H1 (cell line): ENCODE data around the gene CAMP. TPM values are rescaled to one million over a fixed set of nuclear protein-coding genes. Genes with fewer than 3 reads are reported as not detected.

ENCODE experiments used
- CTCF ChIA-PET: fragments of 300-600 bp; sonication (Branson Sonifier 250); formaldehyde crosslinking; loops from one replicate; lab custom pipeline; 2021; ENCODE audit not compliant: partially characterized antibody; lab: Charles Lee
- POLR2A ChIA-PET: fragments of 300-600 bp; sonication (Branson Sonifier 250); formaldehyde crosslinking; loops from one replicate; lab custom pipeline; 2021; ENCODE audit warnings: inconsistent platforms; ENCODE audit not compliant: partially characterized antibody; lab: Charles Lee
- DNase-seq, 2 experiments: peaks; one replicate each; pipeline versions ENCODE4 v3.0.0 to v3.0.0-alpha.2; 2010 to 2022; ENCODE audit warnings: low spot score in 2 of 2, low read depth in 1 of 2, mixed read lengths in 1 of 2
- FAIRE-seq: peaks from 2 replicates; lab custom pipeline; 2011; peaks lifted over from hg19 to GRCh38; lab: Jason Lieb, UNC
- H2AFZ ChIP-seq: 2 replicates; pipeline ENCODE4 v1.8.1; 2012; ENCODE audit warnings: low read length, inconsistent platforms
- H2AK5ac ChIP-seq: 2 replicates; pipeline ENCODE4 v1.6.1; 2013; ENCODE audit warnings: low read depth, low read length
- H2BK120ac ChIP-seq: replicated peaks from 2 replicates; pipeline ENCODE3; 2013; ENCODE audit warnings: low read depth, low read length, inconsistent platforms
- H2BK12ac ChIP-seq: 2 replicates; pipeline ENCODE4 v1.6.1; 2013; ENCODE audit warnings: low read depth, low read length
- H2BK15ac ChIP-seq: 2 replicates; pipeline ENCODE4 v1.6.1; 2013; ENCODE audit warnings: low read length
- H2BK20ac ChIP-seq: 2 replicates; pipeline ENCODE4 v1.6.1; 2013; ENCODE audit warnings: low read length
- H2BK5ac ChIP-seq: 2 replicates; pipeline ENCODE4 v1.6.1; 2013; ENCODE audit warnings: low read depth, low read length
- H3K14ac ChIP-seq: 2 replicates; pipeline ENCODE4 v1.6.1; 2013; ENCODE audit warnings: inconsistent platforms; ENCODE audit not compliant: insufficient read length
- H3K18ac ChIP-seq: 2 replicates; pipeline ENCODE4 v1.6.1; 2013; ENCODE audit warnings: low read length; ENCODE audit errors: extremely low read depth
- H3K23ac ChIP-seq: 2 replicates; pipeline ENCODE4 v1.6.1; 2013; ENCODE audit warnings: inconsistent platforms; ENCODE audit not compliant: insufficient read length
- H3K23me2 ChIP-seq: 2 replicates; pipeline ENCODE4 v1.6.1; 2013; ENCODE audit warnings: low read depth, low read length
- H3K27ac ChIP-seq: 2 replicates; pipeline ENCODE4 v1.6.1; 2011; ENCODE audit warnings: low read depth, low read length, inconsistent platforms
- H3K27me3 ChIP-seq, 4 experiments: replicated peaks in 1 of 4; 1 replicate in 1 of 4; 2 replicates in 3 of 4; pipeline versions ENCODE4 v1.6.1 to v1.8.1; 2011 to 2013; ENCODE audit warnings: low read length in 3 of 4, mild to moderate bottlenecking in 3 of 4, inconsistent platforms in 2 of 4, mixed read lengths in 2 of 4, moderate library complexity in 1 of 4; ENCODE audit not compliant: control insufficient read depth in 3 of 4, insufficient read depth in 3 of 4; ENCODE audit errors: extremely low read depth in 1 of 4
- H3K36me3 ChIP-seq, 4 experiments: 2 replicates each; pipeline versions ENCODE4 v1.6.1 to v1.8.1; 2011 to 2013; ENCODE audit warnings: mild to moderate bottlenecking in 4 of 4, low read length in 3 of 4, moderate library complexity in 2 of 4, control low read depth in 1 of 4, inconsistent platforms in 1 of 4; ENCODE audit not compliant: insufficient read depth in 4 of 4, control insufficient read depth in 2 of 4
- H3K4ac ChIP-seq: replicated peaks from 2 replicates; pipeline ENCODE3; 2013; ENCODE audit warnings: low read length, low read depth, mixed read lengths, inconsistent platforms; ENCODE audit not compliant: insufficient read length
- H3K4me1 ChIP-seq, 4 experiments: replicated peaks in 1 of 4; 1 replicate in 1 of 4; 2 replicates in 3 of 4; pipeline versions ENCODE4 v1.6.1 to v1.8.1; 2011 to 2013; ENCODE audit warnings: low read length in 3 of 4, inconsistent platforms in 2 of 4, mixed read lengths in 1 of 4; ENCODE audit not compliant: insufficient read depth in 4 of 4, control insufficient read depth in 3 of 4
- H3K4me2 ChIP-seq, 2 experiments: 2 replicates each; pipeline versions ENCODE4 v1.6.1 to v1.8.1; 2011 to 2013; ENCODE audit warnings: low read depth in 2 of 2, low read length in 2 of 2, control low read depth in 1 of 2, inconsistent platforms in 1 of 2, mild to moderate bottlenecking in 1 of 2; ENCODE audit not compliant: insufficient read depth in 1 of 2
- H3K4me3 ChIP-seq, 4 experiments: fragments of 200-600, 300-600 bp in 1 of 4; sonication (generic), shearing (Covaris generic), sonication (Bioruptor Twin) in 1 of 4; 2 replicates each; pipeline versions ENCODE4 v1.5.1 to v1.8.1; 2011 to 2016; ENCODE audit warnings: low read length in 4 of 4, low read depth in 3 of 4, control low read depth in 2 of 4, inconsistent platforms in 2 of 4, mild to moderate bottlenecking in 2 of 4, mixed read lengths in 1 of 4, moderate library complexity in 1 of 4; ENCODE audit not compliant: insufficient read depth in 2 of 4; ENCODE audit errors: extremely low read depth in 1 of 4
- H3K56ac ChIP-seq: replicated peaks from 2 replicates; pipeline ENCODE3; 2013; ENCODE audit warnings: low read depth, mild to moderate bottlenecking, mixed read lengths, low read length, inconsistent platforms; ENCODE audit not compliant: insufficient read length
- H3K79me1 ChIP-seq: 2 replicates; pipeline ENCODE4 v1.6.1; 2013; ENCODE audit warnings: low read depth, low read length, control low read depth
- H3K79me2 ChIP-seq, 2 experiments: 2 replicates each; pipeline versions ENCODE4 v1.6.1 to v1.8.1; 2012 to 2013; ENCODE audit warnings: low read length in 2 of 2, mild to moderate bottlenecking in 2 of 2, inconsistent platforms in 1 of 2; ENCODE audit not compliant: insufficient read depth in 2 of 2, control insufficient read depth in 1 of 2
- H3K9ac ChIP-seq, 4 experiments: replicated peaks in 1 of 4; 1 replicate in 1 of 4; 2 replicates in 3 of 4; pipeline versions ENCODE4 v1.6.1 to v1.8.1; 2011 to 2013; ENCODE audit warnings: low read depth in 3 of 4, low read length in 3 of 4, control low read depth in 2 of 4, mild to moderate bottlenecking in 2 of 4, moderate library complexity in 2 of 4, inconsistent platforms in 1 of 4; ENCODE audit errors: extremely low read depth in 1 of 4
- H3K9me3 ChIP-seq, 2 experiments: 2 replicates each; pipeline versions ENCODE4 v1.6.1 to v1.8.1; 2012 to 2013; ENCODE audit warnings: mild to moderate bottlenecking in 2 of 2, moderate library complexity in 2 of 2, control low read depth in 1 of 2, inconsistent platforms in 1 of 2, low read depth in 1 of 2, low read length in 1 of 2, mixed read lengths in 1 of 2; ENCODE audit not compliant: insufficient read depth in 2 of 2
- H4K20me1 ChIP-seq, 2 experiments: replicated peaks in 1 of 2; 2 replicates each; pipeline versions ENCODE3 to v1.8.1; 2011 to 2013; ENCODE audit warnings: inconsistent platforms in 2 of 2, low read length in 2 of 2, mild to moderate bottlenecking in 1 of 2; ENCODE audit not compliant: insufficient read depth in 2 of 2, control insufficient read depth in 1 of 2
- H4K5ac ChIP-seq: 2 replicates; pipeline ENCODE4 v1.6.1; 2013; ENCODE audit warnings: low read length, low read depth, mixed read lengths, inconsistent platforms; ENCODE audit not compliant: insufficient read length
- H4K8ac ChIP-seq: 2 replicates; pipeline ENCODE4 v1.8.0; 2013; ENCODE audit warnings: mild to moderate bottlenecking, moderate library complexity, low read length, inconsistent platforms; ENCODE audit not compliant: insufficient read depth; ENCODE audit errors: extremely low read depth
- H4K91ac ChIP-seq: replicated peaks from 2 replicates; pipeline ENCODE3; 2013; ENCODE audit warnings: low read length, mixed read lengths, inconsistent platforms; ENCODE audit not compliant: insufficient read length
- CHD2 ChIP-seq: IDR thresholded peaks from 2 replicates; pipeline ENCODE4 v1.6.1; 2012; ENCODE audit warnings: low read length, improper control_type of control experiment
- E2F6 ChIP-seq: IDR thresholded peaks from 2 replicates; pipeline ENCODE4 v1.6.1; 2012; ENCODE audit warnings: inconsistent platforms
- EGR1 ChIP-seq: IDR thresholded peaks from 2 replicates; pipeline ENCODE4 v1.6.1; 2011; ENCODE audit warnings: low read depth, low read length, borderline replicate concordance
- KDM4A ChIP-seq: IDR thresholded peaks from one replicate; pipeline ENCODE4 v1.7.1; 2012; ENCODE audit warnings: low read depth, mild to moderate bottlenecking, moderate library complexity, low read length, inconsistent platforms; ENCODE audit not compliant: severe bottlenecking
- POLR2A ChIP-seq, 2 experiments: IDR thresholded peaks; 1 replicate in 1 of 2; 2 replicates in 1 of 2; pipeline ENCODE4 v1.6.1; 2011; ENCODE audit warnings: low read depth in 2 of 2, low read length in 2 of 2, mild to moderate bottlenecking in 2 of 2; ENCODE audit errors: control extremely low read depth in 1 of 2
- SAP30 ChIP-seq: fragments of 300-600 bp; sonication (generic); IDR thresholded peaks from 2 replicates; pipeline ENCODE4 v1.7.1; 2012; ENCODE audit warnings: low read length, moderate library complexity, mild to moderate bottlenecking, inconsistent platforms; ENCODE audit not compliant: insufficient read depth, insufficient replicate concordance
- SP2 ChIP-seq: IDR thresholded peaks from 2 replicates; pipeline ENCODE4 v1.6.1; 2012; ENCODE audit warnings: mild to moderate bottlenecking, low read length, inconsistent platforms
- SRF ChIP-seq: IDR thresholded peaks from 2 replicates; pipeline ENCODE4 v1.6.1; 2011; ENCODE audit warnings: mild to moderate bottlenecking, low read depth, low read length, moderate library complexity
- TAF7 ChIP-seq: optimal IDR thresholded peaks from 2 replicates; pipeline ENCODE3; 2011; ENCODE audit warnings: low read depth, mild to moderate bottlenecking, inconsistent platforms, low read length, moderate library complexity, borderline replicate concordance
- WGBS, 2 experiments: shearing (Covaris generic) in 1 of 2; methylation state at CpG; one replicate each; pipeline versions ENCODE4 v1.1.6 to v1.1.7; 2013 to 2015; ENCODE audit warnings: low lambda C conversion rate in 2 of 2, mixed read lengths in 2 of 2, inconsistent platforms in 1 of 2, low coverage in 1 of 2, missing lambda C conversion rate in 1 of 2; ENCODE audit not compliant: insufficient replicate concordance in 2 of 2, insufficient coverage in 1 of 2, insufficient read length in 1 of 2; ENCODE audit errors: extremely low coverage in 1 of 2, missing lambda C conversion rate in 1 of 2; 5-methylcytosine and 5-hydroxymethylcytosine counted together
- polyA plus RNA-seq, 7 experiments: library from polyadenylated mRNA; depleted of rRNA in 3 of 7; stranded (reverse) in 5 of 7; unstranded in 2 of 7; fragments of >200 nt in 5 of 7; fragments of 200-250 nt in 2 of 7; gene quantifications; 1 replicate in 5 of 7; 2 replicates in 1 of 7; 4 replicates in 1 of 7; pipeline versions ENCODE4 v1.2.1 to v1.2.3, GENCODE V29; 2011 to 2013; ENCODE audit warnings: missing spikeins in 2 of 7, mixed read lengths in 2 of 7
- total RNA-seq: library from RNA; stranded (reverse); fragmentation: NEBNext Ultra II Directional; extraction: Animal tissue kit (Norgen Biotek cat#: 25700); gene quantifications from 2 replicates; pipeline ENCODE4 v1.2.1, GENCODE V29; 2021

The CAMP gene
- total and polyA plus RNA-seq, 2 of the 8 experiments (the other 6 are each of a cell fraction or from before 2014, with no cell fraction given): not detected

GRCh38 chr3:48188266-48189201 lies 34.8 kb upstream of the CAMP start, which contains the start of gene CDC25A:
TSS of gene CDC25A (minus strand) at chr3:48188417. CDS start at chr3:48187947, 470 bp downstream.
- Histone ChIP-seq H2AFZ (peak within 1 kb of the TSS; percentile 70; the same call in 1 of the 2 replicates), H2BK20ac (0 out of 2 replicates have a peak within 1 kb of the TSS, but pooled peaks have one; percentile 55), H2BK5ac (peak within 1 kb of the TSS; percentile 83; the same call in 1 of the 2 replicates), H2BK120ac (no peak within 1 kb of the TSS), H3K79me1 (0 out of 2 replicates have a peak, but pooled peaks cover 2% of the 10 kb centered on the region), H4K20me1 (peaks cover 2 to 4% of the 10 kb centered on the region in 2 experiments), H4K5ac (peak within 1 kb of the TSS; percentile 42), H2AK5ac (no peak within 1 kb of the TSS), H3K79me2 (peaks cover 12 to 40% of the 10 kb centered on the region in 2 experiments), H3K4me2 (peak within 1 kb of the TSS; percentile 85 to 97), H3K18ac (peak within 1 kb of the TSS; percentile 68; the same call in 1 of the 2 replicates), H3K23me2 (peaks cover 6% of the 10 kb centered on the region; the same call in 1 of the 2 replicates), H3K27me3 (no peaks in the 10 kb centered on the region), H3K23ac (no peak within 1 kb of the TSS), H4K91ac (peak within 1 kb of the TSS; percentile 57), H3K9ac (peak within 1 kb of the TSS; percentile 91 to 96 (median 92)), H2BK12ac (peak within 1 kb of the TSS; percentile 84), H3K4me1 (peaks cover 0 to 12% (median 8%) of the 10 kb centered on the region in 4 experiments; a peak in 5 of 7 replicates), H3K27ac (peak within 1 kb of the TSS; percentile 74), H3K4me3 (peak within 1 kb of the TSS; percentile 65 to 98 (median 87)), H3K56ac (peak within 1 kb of the TSS; percentile 35), H2BK15ac (no peak within 1 kb of the TSS; the same call in 1 of the 2 replicates), H3K9me3 (peaks cover 0 to 2% of the 10 kb centered on the region in 2 experiments; a peak in 1 of 4 replicates), H3K14ac (no peak within 1 kb of the TSS), H4K8ac (peak within 1 kb of the TSS; percentile 97), H3K36me3 (peaks cover 7 to 32% (median 21%) of the 10 kb centered on the region in 4 experiments; a peak in 7 of 8 replicates), H3K4ac (no peak within 1 kb of the TSS)
- peak; percentile 92 to 98 for DNase-seq
- FAIRE-seq: peak; percentile 89
- ChIA-PET CTCF (interaction anchor here (0.6 to 2.5 kb wide), 3 partner anchors 31 to 447 kb away, joined by 3 to 8 read pairs (median 3); no protein-coding TSS in a partner anchor), POLR2A (interaction anchor here (0.5 to 5.1 kb wide), 21 partner anchors 9 to 338 kb away, joined by 3 to 82 read pairs (median 5); partner anchors contain the start of genes CCDC51 and ZNF589)
- WGBS, 2 experiments: 11% methylated on average over 41 of the region's 44 CpGs; no CpG with 5 or more reads in 1 of the 2 experiments
- TF ChIP-seq CHD2 (peak; percentile 80), KDM4A (peak; percentile 28), SP2 (peak; percentile 44; the same call in 1 of the 2 replicates), SAP30 (peak; percentile 99), TAF7 (peak; percentile 60), SRF (no peak), E2F6 (peak; percentile 79), EGR1 (no peak), POLR2A (IDR thresholded peaks at IDR 0.05; ENCODE audit: control extremely low read depth in 1 of 2, low read depth in 2 of 2, low read length in 2 of 2) (peak; percentile 81 to 88)
